ENCODE results near the gene FAM98A.
A peak's percentile ranks its signal among the peaks of the same experiment; 100 is the strongest.

Gene FAM98A

DNA sequence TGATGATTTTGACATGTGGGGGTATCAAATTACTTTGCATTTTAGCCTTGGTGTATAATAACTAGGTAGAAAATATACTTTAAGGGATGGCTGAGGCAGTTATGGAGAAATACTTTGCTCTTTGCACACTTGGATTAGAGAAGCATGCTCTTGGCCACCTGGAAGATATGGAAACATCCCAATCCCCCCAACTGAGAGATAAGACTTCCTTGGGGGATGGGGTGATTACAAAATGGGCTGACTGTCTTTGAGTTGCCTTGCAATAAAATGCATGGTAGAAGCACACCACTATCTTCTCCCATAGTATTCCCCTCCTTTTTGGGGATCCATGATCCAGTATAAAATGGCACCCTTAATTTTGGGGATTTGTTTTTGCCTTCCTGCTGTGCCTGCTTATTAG, 15.1 kb upstream of the FAM98A start:
- ATAC-seq (replicated peaks; ENCODE audit: extremely low read depth, poor library complexity, severe bottlenecking) = no peak
- peaks cover 12% of the 10 kb centered on the region for H3K9me3 Mint-ChIP-seq

DNA sequence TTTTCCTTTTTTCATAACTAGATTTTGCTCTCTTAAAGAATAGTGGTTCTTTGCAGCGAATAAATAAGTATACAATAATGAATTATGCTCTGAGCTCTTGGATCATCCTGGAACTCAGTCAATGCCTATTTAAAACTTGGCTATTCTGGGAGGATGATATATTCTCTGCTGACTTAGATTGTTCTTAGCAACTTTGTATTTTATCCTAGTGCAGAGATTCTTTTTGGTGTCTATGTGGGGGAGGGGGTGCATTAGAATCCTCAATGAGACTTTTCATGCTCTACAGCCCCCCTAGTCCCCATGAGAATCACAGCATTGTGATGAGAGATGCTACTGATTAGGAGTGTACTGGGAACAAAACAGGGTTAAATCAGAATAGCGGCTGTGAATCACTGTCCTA, 8.8 kb upstream of the FAM98A start:
- no peaks in the 10 kb centered on the region for H3K9me3 Mint-ChIP-seq
- H3K36me3 Mint-ChIP-seq (ENCODE audit: insufficient read depth) = no peaks in the 10 kb centered on the region
- no peak overlapping the region for H3K27ac Mint-ChIP-seq (ENCODE audit: low read depth)
- H3K4me1 Mint-ChIP-seq = no peaks in the 10 kb centered on the region
- no peak overlapping the region for H3K4me3 Mint-ChIP-seq
- H3K27me3 Mint-ChIP-seq = no peaks in the 10 kb centered on the region
- no peak for DNase-seq (ENCODE audit: low spot score in 2 of 2)
- ATAC-seq (replicated peaks; ENCODE audit: extremely low read depth, poor library complexity, severe bottlenecking) = no peak

More for the DNA sequence above, 15.1 kb upstream of the FAM98A start:
- Mint-ChIP-seq H3K36me3 (ENCODE audit: insufficient read depth) (no peaks in the 10 kb centered on the region), H3K4me1 (no peaks in the 10 kb centered on the region), H3K27ac (ENCODE audit: low read depth) (no peak overlapping the region), H3K4me3 (no peak overlapping the region), H3K27me3 (peaks cover 11% of the 10 kb centered on the region)
- DNase-seq (ENCODE audit: low spot score in 2 of 2) = no peak

DNA sequence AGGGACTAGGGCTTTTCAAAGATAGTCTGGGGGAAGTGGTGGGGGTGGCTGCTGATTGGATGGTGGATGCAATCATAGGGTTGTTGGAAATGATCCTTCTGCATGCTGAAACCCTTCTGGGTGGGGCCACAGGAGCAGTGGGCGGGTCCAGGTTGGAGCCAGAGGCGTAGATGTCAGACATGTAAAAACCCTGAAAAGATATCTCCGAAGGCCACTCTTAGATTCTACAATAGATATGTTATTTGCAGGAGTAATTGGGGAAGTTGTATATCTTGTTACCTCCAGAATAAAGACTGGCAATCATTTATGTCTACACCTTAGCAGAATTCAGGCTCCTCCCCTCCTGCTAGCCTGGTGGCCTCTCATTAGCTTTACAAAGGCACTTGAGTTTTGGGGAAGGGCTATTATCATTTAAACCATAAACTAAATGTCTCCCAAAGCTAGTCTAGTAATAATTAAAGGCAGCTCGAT, 8.2 kb upstream of the FAM98A start:
- no peaks in the 10 kb centered on the region for H3K4me1 Mint-ChIP-seq
- H3K36me3 Mint-ChIP-seq (ENCODE audit: insufficient read depth) = no peaks in the 10 kb centered on the region
- no peaks in the 10 kb centered on the region for H3K27me3 Mint-ChIP-seq
- DNase-seq (ENCODE audit: low spot score in 2 of 2) = no peak
- no peak for ATAC-seq (replicated peaks; ENCODE audit: extremely low read depth, poor library complexity, severe bottlenecking)
- H3K4me3 Mint-ChIP-seq = no peak overlapping the region
- H3K27ac Mint-ChIP-seq (ENCODE audit: low read depth) = no peak overlapping the region
- no peaks in the 10 kb centered on the region for H3K9me3 Mint-ChIP-seq

DNA sequence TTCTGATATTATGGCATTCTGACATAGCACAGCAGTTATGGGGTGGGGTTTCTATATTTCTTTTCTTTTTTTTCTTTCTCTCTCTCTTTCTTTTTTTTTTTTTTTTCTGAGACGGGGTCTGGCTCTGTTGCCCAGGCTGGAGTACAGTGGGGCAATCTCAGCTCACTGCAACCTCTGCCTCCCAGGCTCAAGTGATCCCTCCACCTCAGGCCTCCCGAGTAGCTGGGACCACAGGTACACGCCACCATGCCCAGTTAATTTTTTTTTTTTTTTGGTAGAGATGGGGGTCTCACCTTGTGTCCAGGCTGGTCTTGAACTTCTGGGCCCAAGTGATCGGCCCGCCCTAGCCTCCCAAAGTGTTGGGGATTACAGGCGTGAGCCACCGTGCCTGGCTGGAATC, 7.5 kb upstream of the FAM98A start:
- Mint-ChIP-seq H3K9me3 (no peaks in the 10 kb centered on the region), H3K4me1 (no peaks in the 10 kb centered on the region), H3K27ac (ENCODE audit: low read depth) (no peak overlapping the region), H3K27me3 (no peaks in the 10 kb centered on the region), H3K4me3 (no peak overlapping the region), H3K36me3 (ENCODE audit: insufficient read depth) (no peaks in the 10 kb centered on the region)
- ATAC-seq (replicated peaks; ENCODE audit: extremely low read depth, poor library complexity, severe bottlenecking) (no peak), DNase-seq (ENCODE audit: low spot score in 2 of 2) (no peak)

DNA sequence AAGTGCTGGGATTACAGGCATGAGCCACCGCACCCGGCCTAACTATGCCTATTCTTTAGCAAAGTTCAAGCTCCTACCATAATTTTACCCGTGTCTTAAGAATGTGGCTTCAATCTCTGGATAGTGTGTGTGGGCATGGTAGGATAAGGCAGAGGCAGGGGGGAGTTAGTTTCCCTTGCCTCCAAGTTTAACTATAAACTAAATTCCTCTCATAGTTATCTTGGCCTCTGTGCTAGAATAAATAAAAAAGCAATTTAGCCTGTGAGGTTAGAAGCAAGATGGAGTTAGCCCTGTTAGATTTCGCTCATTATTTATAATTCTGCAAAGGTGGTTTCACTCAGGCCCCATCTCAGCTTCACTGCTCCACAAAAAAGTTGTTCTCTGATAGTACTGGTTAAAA, 7.0 kb upstream of the FAM98A start:
- no peaks in the 10 kb centered on the region for H3K9me3 Mint-ChIP-seq
- no peak for ATAC-seq (replicated peaks; ENCODE audit: extremely low read depth, poor library complexity, severe bottlenecking)
- H3K4me3 Mint-ChIP-seq = no peak overlapping the region
- H3K36me3 Mint-ChIP-seq (ENCODE audit: insufficient read depth) = no peaks in the 10 kb centered on the region
- no peaks in the 10 kb centered on the region for H3K4me1 Mint-ChIP-seq
- H3K27ac Mint-ChIP-seq (ENCODE audit: low read depth) = no peak overlapping the region
- H3K27me3 Mint-ChIP-seq = no peaks in the 10 kb centered on the region
- DNase-seq (ENCODE audit: low spot score in 2 of 2) = no peak

DNA sequence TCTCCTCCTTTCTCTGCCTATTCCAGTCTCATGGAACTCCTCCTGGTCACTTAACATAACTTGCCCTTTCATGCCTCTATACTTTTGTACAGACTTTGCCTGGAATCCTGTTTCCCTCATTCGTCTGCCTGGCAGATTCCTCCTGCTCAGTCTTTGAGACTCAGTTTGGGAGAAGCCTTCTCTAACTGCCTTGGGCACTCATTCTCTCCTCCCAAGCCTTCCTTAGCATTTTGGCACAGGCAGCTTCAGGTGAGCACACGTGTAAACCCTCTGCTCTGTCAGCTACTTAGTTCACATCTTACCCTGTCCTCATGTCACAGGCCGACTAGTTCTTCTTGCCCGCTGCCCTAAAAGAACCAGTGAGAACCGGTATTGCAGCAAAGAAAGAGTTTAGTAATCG, 6.0 kb upstream of the FAM98A start:
- no peaks in the 10 kb centered on the region for H3K27me3 Mint-ChIP-seq
- no peak overlapping the region for H3K27ac Mint-ChIP-seq (ENCODE audit: low read depth)
- DNase-seq (ENCODE audit: low spot score in 2 of 2) (no peak), ATAC-seq (replicated peaks; ENCODE audit: extremely low read depth, poor library complexity, severe bottlenecking) (no peak)
- H3K4me3 Mint-ChIP-seq = no peak overlapping the region
- no peaks in the 10 kb centered on the region for H3K4me1 Mint-ChIP-seq
- no peaks in the 10 kb centered on the region for H3K9me3 Mint-ChIP-seq
- no peaks in the 10 kb centered on the region for H3K36me3 Mint-ChIP-seq (ENCODE audit: insufficient read depth)

DNA sequence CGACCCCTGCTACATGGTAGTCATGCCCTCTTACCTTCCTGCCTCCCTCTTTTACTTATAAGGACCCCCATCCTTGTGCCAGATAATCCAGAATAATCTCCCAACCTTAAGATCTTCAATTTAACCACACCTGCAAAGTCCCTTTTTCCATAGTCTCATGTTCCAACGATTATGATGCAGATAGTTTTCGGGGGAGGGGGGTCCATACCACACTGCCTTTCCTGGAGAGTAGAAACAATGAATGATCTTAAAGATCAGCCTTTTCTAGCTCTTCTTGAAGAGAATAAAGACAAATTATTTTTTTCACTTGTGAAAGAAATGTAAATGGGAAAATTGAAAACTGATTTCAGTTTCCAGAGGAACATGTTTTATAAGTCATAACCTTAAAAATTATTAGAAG, 4.3 kb upstream of the FAM98A start:
- no peak for ATAC-seq (replicated peaks; ENCODE audit: extremely low read depth, poor library complexity, severe bottlenecking)
- Mint-ChIP-seq H3K36me3 (ENCODE audit: insufficient read depth) (peaks cover 8% of the 10 kb centered on the region), H3K4me3 (no peak overlapping the region), H3K27me3 (no peaks in the 10 kb centered on the region), H3K4me1 (peaks cover 9% of the 10 kb centered on the region), H3K9me3 (no peaks in the 10 kb centered on the region), H3K27ac (ENCODE audit: low read depth) (no peak overlapping the region)
- no peak for DNase-seq (ENCODE audit: low spot score in 2 of 2)

DNA sequence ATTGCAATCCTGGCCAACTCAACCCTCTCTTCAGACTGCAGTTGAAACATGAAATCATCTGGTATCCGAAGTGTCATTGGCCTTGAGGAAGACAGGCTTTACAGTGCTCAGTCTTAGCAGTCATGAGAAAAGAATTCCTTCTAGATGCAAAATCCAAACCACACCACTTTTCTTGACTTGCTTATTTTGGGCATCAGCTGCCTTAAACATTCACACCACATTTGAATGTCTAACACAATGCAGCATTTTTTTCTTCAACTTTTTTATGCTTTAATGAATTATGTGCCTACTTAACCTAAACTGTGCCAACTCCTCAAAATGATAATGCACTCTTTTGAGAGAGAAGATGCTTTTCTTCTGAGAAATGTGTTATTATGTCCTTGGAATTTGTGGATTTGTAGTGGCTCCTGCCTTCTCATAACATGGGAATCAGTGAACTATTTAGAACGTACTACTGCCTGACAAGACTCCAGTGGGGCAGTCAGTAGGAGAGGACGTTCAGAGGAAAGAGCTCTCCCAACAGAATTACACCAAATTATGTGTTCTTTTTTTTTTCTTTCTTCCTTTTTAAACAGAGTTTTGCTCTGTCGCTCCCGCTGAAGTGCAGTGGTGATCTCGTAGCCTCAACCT, 3.2 kb upstream of the FAM98A start:
- Mint-ChIP-seq H3K27me3 (no peaks in the 10 kb centered on the region), H3K4me1 (peaks cover 18% of the 10 kb centered on the region), H3K36me3 (ENCODE audit: insufficient read depth) (peaks cover 11% of the 10 kb centered on the region), H3K9me3 (no peaks in the 10 kb centered on the region), H3K4me3 (no peak overlapping the region), H3K27ac (ENCODE audit: low read depth) (no peak overlapping the region)
- no peak for ATAC-seq (replicated peaks; ENCODE audit: extremely low read depth, poor library complexity, severe bottlenecking)
- no peak for DNase-seq (ENCODE audit: low spot score in 2 of 2)

DNA sequence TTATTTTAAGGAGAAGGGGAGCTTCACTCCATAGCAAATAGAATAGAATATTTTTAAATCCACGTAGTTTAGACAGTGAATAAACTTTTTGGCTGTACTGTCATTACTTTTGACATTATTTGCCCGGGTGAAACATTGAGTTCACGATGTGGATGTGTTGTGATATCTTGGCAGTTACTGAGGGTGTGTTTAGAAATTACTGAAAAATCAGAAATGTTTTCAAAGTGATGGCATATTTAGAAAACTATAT, 769 bp upstream of the FAM98A start:
- Mint-ChIP-seq H3K36me3 (ENCODE audit: insufficient read depth) (peaks cover 12% of the 10 kb centered on the region), H3K27me3 (no peaks in the 10 kb centered on the region), H3K9me3 (no peaks in the 10 kb centered on the region), H3K4me1 (peaks cover 21% of the 10 kb centered on the region), H3K4me3 (peak overlapping the region; percentile 89), H3K27ac (ENCODE audit: low read depth) (peak overlapping the region; percentile 83)
- no peak for ATAC-seq (replicated peaks; ENCODE audit: extremely low read depth, poor library complexity, severe bottlenecking)
- DNase-seq (ENCODE audit: low spot score in 2 of 2) = no peak

DNA sequence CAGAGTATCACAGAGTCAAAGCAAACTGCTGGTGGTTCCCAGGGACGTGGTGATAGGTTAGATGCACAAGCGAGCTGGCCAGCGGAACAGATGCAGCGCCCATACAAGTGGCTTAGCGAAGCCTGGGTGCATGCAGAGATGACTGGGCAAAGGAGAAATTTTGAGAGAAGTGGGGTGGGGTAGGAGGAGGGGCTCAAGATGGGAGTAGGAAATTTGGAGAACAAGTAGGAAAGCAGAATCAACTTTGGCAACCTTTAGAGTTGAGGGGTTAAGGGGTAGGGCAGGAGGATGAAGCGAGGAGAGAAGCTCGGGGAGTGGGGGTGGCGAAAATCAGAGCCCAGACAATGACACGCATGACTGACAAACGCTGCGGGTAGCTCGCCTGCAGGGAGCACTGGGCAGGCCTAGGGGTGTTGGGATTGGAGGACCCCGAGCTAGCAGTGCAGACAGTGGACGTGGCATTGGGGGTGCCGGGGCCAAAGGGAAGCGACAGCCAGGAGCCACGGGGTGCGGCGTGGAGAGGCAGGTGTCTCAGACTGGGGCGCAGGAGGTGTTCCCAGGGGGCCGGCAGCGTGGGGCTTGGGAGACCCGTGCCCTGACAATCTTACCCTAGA, 431 bp downstream of the FAM98A start:
- no peak for DNase-seq (ENCODE audit: low spot score in 2 of 2)
- Mint-ChIP-seq H3K27ac (ENCODE audit: low read depth) (peak overlapping the region; percentile 83), H3K4me1 (peaks cover 27% of the 10 kb centered on the region), H3K9me3 (no peaks in the 10 kb centered on the region), H3K4me3 (peak overlapping the region; percentile 89), H3K36me3 (ENCODE audit: insufficient read depth) (peaks cover 14% of the 10 kb centered on the region), H3K27me3 (no peaks in the 10 kb centered on the region)
- ATAC-seq (replicated peaks; ENCODE audit: extremely low read depth, poor library complexity, severe bottlenecking) = peak; percentile 44

DNA sequence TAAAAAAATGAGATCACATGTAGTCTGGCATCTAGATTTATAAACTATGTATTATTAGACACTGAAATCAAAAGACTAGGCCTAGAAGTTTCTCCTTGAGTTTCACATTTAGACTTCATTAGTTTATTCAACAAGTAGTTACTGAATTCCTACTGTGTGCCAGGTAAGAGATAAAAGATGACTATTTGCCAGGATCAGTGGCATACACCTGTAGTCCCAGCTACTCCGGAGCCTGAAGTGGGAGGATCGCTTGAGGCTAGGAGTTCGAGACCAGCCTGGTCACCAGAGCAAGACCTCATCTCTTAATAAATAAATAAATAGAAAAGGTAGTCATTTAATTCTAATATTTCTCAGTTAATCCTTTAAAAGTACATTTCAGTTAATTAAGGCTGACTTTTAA, 2.1 kb downstream of the FAM98A start:
- peaks cover 26% of the 10 kb centered on the region for H3K36me3 Mint-ChIP-seq (ENCODE audit: insufficient read depth)
- DNase-seq (ENCODE audit: low spot score in 2 of 2) = no peak
- no peak overlapping the region for H3K4me3 Mint-ChIP-seq
- no peak for ATAC-seq (replicated peaks; ENCODE audit: extremely low read depth, poor library complexity, severe bottlenecking)
- H3K27ac Mint-ChIP-seq (ENCODE audit: low read depth) = no peak overlapping the region
- peaks cover 31% of the 10 kb centered on the region for H3K4me1 Mint-ChIP-seq
- H3K27me3 Mint-ChIP-seq = no peaks in the 10 kb centered on the region
- no peaks in the 10 kb centered on the region for H3K9me3 Mint-ChIP-seq

DNA sequence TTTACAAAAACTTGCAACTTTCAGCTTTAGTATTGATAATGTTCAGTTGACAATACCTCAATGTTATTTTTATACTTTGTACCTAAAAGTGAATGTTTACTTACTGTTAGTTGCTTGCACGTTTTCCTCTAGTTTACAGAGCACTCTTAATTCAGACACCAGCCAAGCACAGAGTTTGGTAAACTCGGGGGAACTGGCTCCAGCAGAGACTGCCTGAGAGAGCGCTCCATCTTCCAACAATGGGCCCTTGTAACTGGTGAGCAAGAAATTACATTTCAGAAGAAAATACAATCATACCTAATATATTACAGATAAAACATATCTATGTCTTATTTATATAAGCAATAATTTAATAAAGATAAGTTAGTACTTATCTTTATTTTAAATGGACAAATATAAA, 3.7 kb downstream of the FAM98A start:
- ATAC-seq (replicated peaks; ENCODE audit: extremely low read depth, poor library complexity, severe bottlenecking) = no peak
- H3K36me3 Mint-ChIP-seq (ENCODE audit: insufficient read depth) = peaks cover 32% of the 10 kb centered on the region

DNA sequence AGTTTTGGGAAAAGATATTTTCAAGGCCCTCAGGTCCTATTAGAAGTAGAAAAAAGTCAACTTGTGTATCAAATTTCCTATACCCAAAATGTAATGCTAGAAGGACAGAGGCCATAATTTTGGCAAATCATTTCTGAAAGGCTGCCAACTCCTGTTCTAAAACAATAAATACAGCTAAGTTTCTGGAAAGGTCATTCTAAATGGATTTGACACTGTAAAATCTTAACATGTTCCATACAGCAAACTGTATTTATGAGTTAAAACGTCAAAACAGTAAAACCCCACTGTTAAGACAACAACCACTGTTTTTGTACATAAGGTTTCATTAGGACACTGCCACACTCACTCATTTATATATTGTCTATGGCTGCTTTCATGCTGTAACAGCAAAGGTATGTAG, 9.7 kb downstream of the FAM98A start:
- H3K4me3 Mint-ChIP-seq = no peak overlapping the region
- DNase-seq (ENCODE audit: low spot score in 2 of 2) (no peak), ATAC-seq (replicated peaks; ENCODE audit: extremely low read depth, poor library complexity, severe bottlenecking) (no peak)
- H3K27ac Mint-ChIP-seq (ENCODE audit: low read depth) = no peak overlapping the region
- H3K4me1 Mint-ChIP-seq = peaks cover 14% of the 10 kb centered on the region
- peaks cover 45% of the 10 kb centered on the region for H3K36me3 Mint-ChIP-seq (ENCODE audit: insufficient read depth)
- H3K9me3 Mint-ChIP-seq = no peaks in the 10 kb centered on the region
- H3K27me3 Mint-ChIP-seq = no peaks in the 10 kb centered on the region

More for the DNA sequence above, 3.7 kb downstream of the FAM98A start:
- Mint-ChIP-seq H3K27ac (ENCODE audit: low read depth) (no peak overlapping the region), H3K4me3 (no peak overlapping the region), H3K4me1 (peaks cover 31% of the 10 kb centered on the region), H3K9me3 (no peaks in the 10 kb centered on the region), H3K27me3 (no peaks in the 10 kb centered on the region)
- DNase-seq (ENCODE audit: low spot score in 2 of 2) = no peak
